C4-2B (cell line): Measurements from ENCODE around the gene WDR82.

Source experiments
- CTCF ChIP-seq: fragments of 450-650 bp; conservative IDR thresholded peaks from 2 replicates; pipeline ENCODE4 v1.5.1; 2017; ENCODE audit warnings: mild to moderate bottlenecking
- ZFX ChIP-seq: fragments of 450-650 bp; IDR thresholded peaks from 2 replicates; pipeline ENCODE4 v1.6.1; 2017

GRCh38 chr3:52236424-52236886 is 42.0 kb downstream of the WDR82 start:
- TF ChIP-seq CTCF, result no peak
- TF ChIP-seq ZFX, result no peak
